GM19452 (cell line): ENCODE results near the gene MAN2B2.
"Not testable (repeated sequence)": the region's sequence is repeated elsewhere in the genome, so short reads cannot be mapped to it uniquely, and the experiment has no call there.

ENCODE experiments used
- ATAC-seq: cut with Tn5 transposase; IDR thresholded peaks from one replicate; pipeline ENCODE4 v1.9.1; 2021; ENCODE audit not compliant: unreplicated experiment

Gene MAN2B2

DNA sequence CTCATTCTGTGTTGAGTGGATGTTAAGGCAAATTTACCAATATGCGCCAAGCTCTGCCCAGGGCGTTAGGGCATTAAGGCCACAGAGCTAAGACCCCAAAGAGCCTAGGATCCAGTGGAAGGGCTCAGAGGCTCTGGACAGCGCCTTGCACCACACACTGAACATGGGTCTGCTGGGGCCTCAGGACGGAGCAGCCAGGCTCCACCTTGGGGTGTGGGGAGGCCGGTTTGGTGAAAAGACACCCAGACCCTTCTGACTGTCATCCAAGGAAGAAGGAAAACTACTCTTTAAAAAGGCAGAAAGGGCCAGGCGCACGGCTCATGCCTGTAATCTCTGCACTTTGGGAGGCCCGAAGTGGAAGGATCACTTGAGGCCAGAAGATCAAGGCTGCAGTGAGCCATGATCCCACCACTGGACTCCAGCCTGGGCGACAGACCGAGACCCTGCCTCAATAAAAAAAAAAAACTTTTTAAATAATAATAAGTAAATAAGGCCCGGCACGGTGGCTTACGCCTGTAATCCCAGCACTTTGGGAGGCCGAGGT is 64.2 kb downstream of the MAN2B2 start:
- ATAC-seq, result no peak

DNA sequence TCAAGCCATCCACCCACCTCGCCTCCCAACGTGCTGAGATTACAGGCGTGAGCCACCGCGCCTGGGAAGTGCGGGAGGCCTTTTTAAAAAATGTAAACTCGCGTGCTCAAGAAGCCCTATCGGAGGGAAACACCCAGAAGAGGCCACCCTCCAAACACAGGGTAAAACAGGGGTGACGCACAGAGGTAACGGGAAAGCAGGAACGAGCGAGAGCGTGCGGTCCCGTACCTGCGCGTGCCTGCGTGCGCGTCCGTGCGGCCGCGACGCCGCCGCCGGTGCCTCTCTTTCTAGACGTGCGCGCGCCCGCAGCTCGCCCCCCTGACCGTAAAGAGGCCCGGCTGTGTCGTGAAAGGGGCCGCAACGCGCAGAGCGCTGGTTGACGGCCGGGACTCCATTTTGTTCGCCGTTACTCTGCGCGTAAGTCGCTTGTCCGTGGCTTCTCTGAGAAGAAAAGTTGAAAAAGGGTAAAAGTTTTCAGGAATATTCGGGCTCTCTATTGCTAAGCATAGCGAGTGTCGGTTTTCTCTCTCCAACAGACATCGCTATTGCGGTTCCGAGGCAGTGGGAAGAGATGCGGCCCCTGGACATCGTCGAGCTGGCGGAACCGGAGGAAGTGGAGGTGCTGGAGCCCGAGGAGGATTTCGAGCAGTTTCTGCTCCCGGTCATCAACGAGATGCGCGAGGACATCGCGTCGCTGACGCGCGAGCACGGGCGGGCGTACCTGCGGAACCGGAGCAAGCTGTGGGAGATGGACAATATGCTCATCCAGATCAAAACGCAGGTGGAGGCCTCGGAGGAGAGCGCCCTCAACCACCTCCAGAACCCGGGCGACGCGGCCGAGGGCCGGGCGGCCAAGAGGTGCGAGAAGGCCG is 65.5 kb downstream of the MAN2B2 start, which contains the start of gene MRFAP1:
Gene MRFAP1, plus strand, starts transcription at position 394 of the 872 bp plus-strand sequence. Its CDS starts 178 bp downstream, at position 572.
- ATAC-seq, result peak; percentile 84

DNA sequence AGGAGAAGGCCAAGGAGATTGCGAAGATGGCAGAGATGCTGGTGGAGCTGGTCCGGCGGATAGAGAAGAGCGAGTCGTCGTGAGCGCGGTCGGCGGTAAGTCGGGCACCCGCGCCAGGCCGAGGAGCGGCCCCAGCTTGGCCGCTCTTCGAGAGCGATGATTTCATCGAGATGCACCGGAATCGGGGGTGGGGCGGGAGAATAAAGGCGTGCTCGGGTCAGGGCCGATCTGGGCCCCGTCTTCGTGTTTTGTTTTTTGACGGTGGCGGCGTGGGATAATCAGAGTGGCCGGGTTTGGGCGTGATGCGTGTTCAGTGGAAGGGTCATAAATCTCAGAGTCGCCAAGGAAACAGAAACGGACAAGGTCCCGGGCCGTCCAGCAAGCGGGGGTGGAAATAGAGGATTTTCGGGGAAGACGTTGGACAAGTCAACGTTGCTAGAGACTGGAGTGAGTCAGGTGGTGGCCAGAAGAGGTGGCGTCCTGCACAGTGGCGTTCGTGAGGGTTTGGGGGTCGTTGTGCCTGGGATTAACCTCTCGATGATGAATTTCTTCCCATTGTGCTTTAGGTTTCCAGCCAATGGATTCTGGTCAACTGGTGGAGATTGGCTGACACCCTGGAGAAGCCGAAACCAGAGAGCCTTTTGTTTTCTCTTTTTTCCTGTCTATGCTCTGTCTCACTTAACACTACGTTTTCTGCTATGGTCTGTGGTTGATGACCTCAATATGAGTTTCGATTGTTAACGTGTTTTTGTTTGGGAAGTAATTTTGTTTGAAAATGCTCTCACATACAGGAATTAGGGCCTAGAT is 66.4 kb downstream of the MAN2B2 start:
- ATAC-seq, result peak; percentile 34

DNA sequence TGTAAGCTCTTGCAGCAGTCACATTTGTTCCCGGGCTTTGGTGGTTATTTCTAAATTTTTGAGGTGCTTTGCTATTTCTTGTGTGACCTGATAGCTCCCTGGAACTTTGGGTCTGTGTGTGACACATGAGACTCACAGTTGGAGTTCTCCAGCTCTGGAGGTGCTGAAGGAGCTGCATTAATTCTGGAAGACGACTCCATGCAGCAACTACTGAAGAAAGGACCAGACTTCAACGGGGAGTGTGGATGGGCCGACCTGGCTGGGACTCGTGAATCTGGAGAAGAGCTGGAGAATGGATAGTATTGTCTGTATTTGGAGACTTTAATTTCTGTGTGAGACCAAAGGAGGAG is 67.0 kb downstream of the MAN2B2 start:
- no peak for ATAC-seq

DNA sequence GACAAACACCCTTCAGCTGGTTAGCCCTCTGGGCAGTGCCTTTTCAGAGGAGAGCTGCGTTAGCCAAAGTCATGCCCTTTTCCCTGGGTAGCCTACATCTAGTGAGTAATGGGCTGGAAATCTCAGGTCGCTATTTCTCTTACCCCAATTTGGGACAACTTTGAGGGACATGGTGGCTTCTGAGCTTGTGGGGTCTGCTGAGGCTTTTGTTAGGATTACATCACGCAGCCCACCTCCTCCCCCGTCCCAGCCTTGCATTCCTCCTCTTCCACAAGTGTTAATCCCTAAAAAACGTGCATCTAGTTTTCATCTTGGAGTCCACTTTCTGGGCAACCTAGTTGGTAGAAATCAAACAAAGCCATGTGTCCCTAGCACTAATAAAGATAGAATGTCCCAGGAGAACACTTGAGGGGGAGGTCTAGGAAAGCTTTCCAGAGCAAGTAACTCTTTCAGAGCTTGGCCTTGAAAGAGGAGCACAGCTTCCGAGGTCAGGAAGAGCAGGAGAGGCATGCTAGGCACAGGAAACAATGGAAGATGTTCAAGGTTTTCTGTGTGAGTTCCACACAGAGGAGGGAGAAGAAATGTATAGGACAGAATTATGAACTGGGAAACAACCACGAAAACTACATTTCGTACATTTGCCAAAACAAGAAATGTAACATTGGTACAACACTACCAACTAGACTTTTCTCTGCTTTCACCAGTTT is 68.3 kb downstream of the MAN2B2 start:
- ATAC-seq, result no peak

DNA sequence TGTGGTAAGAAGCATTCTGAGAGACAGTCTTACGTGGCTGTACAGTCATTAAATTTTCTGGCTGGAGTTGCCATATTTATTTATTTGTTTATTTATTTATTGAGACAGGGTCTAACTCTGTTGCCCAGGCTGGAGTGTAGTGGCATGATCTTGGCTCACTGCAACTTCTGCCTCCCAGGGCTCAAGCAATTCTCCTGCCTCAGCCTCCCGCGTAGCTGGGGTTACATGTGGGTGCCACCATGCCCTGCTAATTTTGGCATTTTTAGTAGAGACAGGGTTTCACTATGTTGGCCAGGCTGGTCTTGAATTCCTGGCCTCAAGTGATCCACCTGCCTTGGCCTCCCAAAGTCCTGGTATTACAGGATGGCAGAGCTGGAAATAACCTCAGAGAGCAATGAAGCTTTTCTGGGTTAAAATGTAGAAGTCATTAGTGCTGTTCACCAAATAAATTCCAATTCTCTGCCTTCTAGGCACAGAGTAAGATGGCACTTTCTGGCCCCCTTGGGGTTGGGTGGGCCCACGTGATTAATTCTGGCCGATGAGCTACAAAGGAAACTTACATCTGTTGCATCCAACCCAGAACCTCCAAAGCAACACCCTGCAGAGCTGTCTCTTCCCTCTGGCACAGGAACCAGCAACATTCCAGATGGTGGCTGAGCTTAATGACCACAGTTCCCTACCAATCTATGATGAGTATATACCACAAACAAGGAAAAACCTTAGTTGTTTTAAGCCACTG is 70.0 kb downstream of the MAN2B2 start:
- no peak for ATAC-seq

DNA sequence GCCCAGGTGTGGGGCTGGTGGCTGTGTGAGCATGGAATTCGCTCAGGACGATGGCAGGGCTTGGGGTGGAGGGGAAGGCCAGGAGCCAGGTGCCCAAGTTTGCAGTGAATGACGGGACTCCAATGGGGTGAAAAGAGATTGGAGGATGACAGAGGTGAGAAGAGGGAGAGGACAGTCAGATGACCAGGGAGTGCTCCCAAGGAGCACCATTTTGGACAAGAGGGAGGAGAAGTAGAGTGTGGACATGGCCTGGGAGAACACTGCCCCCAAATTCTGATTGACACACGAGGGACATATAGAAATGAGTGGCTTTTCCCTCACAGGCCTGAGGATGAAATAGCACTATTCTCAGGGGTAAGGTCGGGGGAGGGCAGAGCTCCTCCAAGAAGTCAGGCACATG is 72.2 kb downstream of the MAN2B2 start:
- ATAC-seq, result no peak

DNA sequence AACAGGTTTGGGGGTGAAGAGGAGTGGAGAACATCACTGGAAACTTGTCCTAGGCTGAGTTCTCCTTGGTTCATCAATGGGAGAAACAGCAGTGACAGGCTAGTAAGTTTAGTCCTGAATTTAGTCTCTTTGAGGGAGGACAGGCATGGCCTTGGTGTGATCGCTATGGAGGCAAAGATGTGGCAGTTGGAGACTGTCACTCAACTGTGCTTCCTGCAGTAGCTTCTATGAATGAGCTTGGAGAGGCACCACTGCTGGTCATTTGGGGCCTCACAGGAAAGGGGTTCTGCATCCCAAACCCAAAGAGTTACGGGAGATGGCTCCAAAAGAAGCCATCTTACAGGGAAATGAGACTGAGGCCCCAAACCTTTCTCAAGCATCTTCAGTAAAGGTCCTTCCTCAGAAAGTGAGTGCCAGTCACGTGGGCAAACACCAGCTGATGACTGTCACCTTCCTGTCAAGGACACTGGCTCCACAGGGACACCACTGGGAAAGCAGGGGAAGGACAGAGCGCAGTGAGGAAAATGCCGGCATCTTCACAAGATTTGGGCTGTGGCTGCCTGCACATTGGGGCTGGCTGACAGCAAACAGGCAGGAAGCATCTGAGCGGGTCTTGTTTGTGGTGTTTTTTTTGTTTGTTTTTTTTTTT is 72.7 kb downstream of the MAN2B2 start:
- no peak for ATAC-seq

DNA sequence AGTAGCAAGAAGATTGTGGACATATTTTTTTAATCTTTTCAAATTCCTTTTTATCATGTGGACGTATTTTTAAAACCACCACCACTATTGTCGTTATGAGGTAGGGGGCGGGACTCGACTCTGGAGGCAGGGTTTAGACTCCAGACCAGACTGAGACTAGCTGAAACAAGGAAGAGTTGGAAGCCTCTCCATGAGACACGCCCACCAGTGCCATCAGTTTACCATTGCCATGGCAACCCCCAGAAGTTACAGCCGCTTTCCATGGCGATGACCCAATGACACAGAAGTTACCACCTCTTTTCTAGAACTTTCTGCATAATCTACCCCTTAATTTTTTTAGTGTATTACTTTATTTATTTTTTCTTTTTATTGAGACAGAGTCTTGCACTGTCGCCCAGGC is 74.2 kb downstream of the MAN2B2 start:
- ATAC-seq, result no peak

DNA sequence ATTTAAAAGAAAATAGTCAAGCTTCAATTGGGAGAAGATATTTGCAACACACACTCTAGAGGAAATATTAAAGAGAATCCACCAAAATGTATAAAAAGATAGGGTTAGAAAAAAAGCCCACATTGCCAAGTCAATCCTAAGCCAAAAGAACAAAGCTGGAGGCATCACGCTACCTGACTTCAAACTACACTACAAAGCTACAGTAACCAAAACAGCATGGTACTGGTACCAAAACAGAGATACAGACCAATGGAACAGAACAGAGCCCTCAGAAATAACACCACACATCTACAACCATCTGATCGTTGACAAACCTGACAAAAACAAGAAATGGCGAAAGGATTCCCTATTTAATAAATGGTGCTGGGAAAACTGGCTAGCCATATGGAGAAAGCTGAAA is 79.2 kb downstream of the MAN2B2 start:
- not testable (repeated sequence) for ATAC-seq

DNA sequence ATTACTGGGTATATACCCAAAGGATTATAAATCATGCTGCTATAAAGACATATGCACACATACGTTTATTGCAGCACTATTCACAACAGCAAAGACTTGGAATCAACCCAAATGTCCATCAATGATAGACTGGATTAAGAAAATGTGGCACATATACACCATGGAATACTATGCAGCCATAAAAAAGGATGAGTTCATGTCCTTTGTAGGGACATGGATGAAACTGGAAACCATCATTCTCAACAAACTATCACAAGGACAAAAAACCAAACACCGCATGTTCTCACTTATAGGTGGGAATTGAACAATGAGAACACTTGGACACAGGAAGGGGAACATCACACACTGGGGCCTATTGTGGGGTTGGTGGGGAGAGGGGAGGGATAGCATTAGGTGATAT is 80.3 kb downstream of the MAN2B2 start:
- ATAC-seq, result not testable (repeated sequence)

DNA sequence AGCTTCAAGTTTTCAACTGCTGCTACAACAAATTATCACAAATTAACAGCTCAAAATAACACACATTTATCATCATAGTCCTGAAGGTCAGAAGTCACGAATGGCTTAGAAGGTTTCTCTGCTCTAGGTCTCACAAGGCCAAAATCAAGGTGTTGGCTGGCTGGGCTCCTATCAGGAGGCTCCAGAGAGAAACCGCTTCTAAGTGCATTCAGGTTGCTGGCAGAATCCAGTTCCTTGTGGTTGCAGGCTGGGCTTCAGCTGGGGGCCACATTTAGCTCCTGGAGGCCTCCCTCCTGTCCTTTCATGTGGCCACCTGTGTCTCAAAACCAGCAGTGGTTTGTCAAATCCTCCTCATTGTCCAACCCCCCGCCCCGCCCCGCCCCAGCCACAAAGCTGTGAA is 80.9 kb downstream of the MAN2B2 start:
- ATAC-seq, result no peak

DNA sequence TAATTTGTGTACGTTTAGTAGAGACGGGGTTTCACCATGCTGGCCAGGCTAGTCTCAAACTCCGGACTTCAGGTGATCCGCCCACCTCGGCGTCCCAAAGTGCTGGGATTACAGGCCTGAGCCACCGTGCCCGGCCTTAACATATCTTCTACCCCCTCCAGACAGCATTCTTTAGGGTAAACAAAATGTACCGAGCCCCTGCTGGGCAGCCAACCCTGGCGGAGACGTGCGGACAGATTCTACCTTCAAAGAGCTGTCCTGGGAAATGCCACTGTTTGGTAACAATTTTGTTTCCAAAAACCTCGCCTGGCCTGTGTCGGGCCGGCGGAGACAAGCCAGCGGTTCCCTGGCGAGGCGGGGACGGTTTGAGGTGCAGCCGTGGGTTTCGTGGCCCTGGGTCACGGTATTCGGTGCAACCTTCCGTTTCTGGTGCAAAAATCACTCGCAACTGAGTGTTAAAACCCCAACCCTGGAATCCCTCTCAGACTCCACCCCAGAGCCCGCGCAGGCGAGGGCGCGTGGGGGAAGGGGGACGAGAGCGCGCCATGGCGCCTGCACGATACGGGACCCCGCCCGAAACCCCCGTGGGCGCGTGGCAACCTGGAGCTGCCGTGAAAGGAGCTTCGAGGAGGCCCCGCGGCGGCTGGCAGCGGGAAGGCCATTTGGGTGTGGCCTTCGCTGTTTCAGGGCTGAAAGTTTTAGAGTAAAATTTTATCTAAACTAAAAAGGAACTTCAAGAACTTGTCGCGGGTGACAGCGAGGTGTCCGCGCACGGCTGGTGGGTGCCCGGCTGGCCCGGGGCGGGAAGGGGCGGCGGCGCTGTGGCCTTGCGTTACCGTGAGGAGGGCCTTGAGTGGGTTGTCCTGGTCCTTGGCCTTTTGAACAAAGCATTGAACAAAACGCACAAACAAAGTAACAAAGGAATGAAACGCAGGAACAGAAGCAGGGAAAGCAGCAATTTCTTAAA is 82.5 kb downstream of the MAN2B2 start:
- no peak for ATAC-seq

DNA sequence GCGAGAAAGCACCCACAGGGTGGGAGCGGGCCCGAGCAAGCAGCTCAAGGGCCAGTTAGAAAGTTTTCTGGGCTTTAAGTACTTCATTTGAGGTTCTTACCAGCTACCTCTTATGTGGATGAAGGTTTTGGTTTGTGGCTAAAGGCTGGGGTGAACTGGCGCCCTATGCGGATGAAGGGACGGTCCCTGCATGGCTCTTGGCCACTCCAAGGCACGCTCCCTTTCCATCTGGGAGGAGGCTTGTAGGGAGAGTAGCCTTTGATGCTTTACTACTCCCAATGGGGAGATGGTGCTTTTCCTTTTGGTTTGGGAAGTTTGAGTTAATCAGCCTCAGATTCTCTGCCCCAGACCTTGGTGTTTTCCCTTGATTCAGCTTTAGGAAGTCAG is 83.2 kb downstream of the MAN2B2 start:
- no peak for ATAC-seq

DNA sequence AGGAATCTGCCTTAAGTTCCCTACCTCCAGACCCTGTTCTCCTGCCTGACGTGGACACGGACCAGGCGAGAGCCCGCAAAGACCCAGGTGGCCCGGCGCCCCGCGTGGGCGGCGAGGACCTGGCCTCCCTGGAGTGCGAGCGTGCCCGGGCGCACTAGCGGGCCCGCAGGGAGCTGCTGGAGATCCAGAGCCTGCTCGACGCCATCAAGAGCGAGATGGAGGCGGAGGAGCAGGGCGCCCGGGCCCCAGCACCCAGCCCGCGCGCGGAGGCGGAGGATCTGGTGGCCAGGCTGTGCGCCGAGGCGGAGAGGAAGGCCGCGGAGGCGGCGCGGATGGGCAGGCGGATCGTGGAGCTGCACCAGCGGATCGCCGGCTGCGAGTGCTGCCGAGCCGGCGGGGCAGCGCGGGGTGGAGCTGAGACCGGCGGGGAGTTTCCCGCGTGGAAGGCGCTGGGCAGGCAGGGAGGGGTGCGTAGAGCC is 83.6 kb downstream of the MAN2B2 start:
- ATAC-seq, result no peak

DNA sequence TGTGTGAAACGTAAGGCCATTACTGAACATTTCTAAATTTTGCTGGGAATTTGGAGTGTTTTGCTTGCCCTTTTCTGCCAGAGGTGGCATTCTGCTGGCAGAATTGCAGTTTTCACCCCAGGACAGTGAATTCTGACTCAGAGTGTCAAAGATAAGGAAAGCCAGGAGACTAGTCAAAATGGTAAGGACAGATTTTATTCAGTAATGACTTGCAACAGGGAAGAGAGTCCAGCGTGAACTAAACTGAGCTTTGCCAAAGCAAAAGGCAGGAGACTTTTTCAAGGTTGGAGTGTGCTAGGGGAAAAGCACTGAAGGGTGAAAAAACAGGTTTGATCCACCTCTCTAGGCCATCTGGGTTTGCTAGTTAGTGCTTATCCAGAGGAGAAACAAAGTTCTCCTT is 84.9 kb downstream of the MAN2B2 start:
- no peak for ATAC-seq

DNA sequence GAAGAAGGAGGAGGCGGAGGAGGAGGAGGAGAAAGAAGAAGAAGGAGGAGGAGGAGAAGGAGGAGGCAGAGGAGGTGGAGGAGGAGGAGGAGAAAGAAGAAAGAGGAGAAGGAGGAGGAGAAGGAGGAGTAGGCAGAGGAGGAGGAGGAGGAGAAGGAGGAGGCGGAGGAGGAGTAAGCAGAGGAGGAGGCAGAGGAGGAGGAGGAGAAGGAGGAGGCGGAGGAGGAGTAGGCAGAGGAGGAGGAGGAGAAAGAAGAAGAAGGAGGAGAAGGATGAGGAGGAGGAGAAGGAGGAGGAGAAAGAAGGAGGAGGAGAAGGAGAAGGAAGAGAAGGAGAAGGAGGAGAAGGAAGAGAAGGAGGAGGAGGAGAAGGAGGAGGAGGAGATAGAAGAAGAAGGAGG is 85.4 kb downstream of the MAN2B2 start:
- ATAC-seq, result no peak

DNA sequence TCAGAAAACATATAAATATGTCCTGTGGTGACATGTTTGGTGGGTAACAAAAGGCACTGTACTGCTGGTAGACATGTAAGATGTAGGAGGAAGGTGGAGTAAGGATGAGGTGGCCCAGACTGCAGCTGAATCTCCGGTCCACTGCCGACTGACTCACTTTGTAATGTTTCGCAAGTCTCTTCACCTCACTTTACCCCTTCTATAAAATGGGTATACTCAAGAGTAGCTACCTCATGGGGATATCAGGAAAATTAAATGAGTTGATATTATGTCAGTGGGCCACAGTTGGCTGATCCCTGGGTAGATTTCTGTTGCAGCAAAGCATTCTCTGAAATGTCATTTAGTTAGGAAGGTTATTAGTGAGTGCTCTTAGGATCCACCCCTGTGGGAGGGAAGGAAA is 87.6 kb downstream of the MAN2B2 start:
- ATAC-seq, result no peak
